Left colon (tissue), 2 donors: ENCODE data around the gene ABI3. TPM values are rescaled to one million over a fixed set of nuclear protein-coding genes. Genes with fewer than 3 reads are reported as not detected.

Experiments
- ATAC-seq: fragments of 200-7000 bp; cut with Tn5 transposase; one replicate; pipeline ENCODE4 v1.9.1; 2020; ENCODE audit warnings: mild to moderate bottlenecking, moderate library complexity
- DNase-seq, 2 donors: peaks; one replicate each; pipeline ENCODE4 v3.0.0-alpha.2; 2020
- intact Hi-C, 2 donors: fragments of 100-400 bp; cut with DNase I in 1 of 2; cut with micrococcal nuclease in 1 of 2; formaldehyde crosslinking; loops; one replicate each; pipeline versions ENCODE4 v1.11.2 to v1.14.0; 2022; cut with DNase I, micrococcal nuclease
- total RNA-seq, 2 donors: library from RNA; stranded (reverse); fragmentation: NEBNext Ultra II Directional; extraction: Animal tissue kit (Norgen Biotek cat#: 25700); gene quantifications; one replicate each; pipeline ENCODE4 v1.2.1, GENCODE V29; 2021
- donor health status: DM: no; HTN: no; CAD: no.
- donor health status: DM: yes; HTN: yes; CAD: no.

Gene ABI3
- total RNA-seq, 2 donors from 2014 or later = 3.4 to 7.6 TPM

DNA sequence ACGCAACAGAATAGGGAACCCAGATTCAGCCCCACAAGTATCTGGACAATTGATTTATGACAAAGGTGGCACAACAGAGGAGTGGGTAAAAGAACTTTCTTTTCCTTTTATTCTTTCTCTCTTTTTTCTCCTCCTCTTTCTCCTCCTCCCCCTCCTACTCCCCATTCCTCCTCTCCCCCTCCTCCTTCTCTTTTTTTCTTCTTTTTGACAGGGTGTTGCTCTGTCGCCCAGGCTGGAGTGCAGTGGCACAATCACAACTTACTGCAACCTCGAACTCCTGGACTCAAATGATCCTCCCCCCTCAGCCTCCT is 16.3 kb upstream of the ABI3 start:
- intact Hi-C loops = no loop called here
- DNase-seq (no peak), ATAC-seq (no peak)

DNA sequence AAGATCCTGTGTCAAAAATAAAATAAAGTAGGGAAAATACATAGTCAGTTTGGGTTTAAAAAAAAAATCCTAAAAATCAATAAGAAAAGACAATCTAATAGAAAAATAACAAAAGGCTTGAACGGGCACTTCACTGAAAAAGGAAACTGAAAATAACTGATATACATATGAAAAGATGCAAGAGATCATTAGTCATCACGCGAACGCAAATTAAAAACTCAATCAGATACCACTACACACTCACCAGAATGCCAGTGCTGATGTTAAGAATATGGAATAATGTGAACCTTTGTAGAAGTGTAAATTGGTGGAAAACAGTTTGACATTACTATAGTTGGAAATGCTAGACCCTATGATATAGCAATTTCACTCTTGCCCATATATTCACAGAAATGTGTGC is 14.8 kb upstream of the ABI3 start:
- DNase-seq = no peak
- ATAC-seq = no peak
- intact Hi-C loops = no loop called here

DNA sequence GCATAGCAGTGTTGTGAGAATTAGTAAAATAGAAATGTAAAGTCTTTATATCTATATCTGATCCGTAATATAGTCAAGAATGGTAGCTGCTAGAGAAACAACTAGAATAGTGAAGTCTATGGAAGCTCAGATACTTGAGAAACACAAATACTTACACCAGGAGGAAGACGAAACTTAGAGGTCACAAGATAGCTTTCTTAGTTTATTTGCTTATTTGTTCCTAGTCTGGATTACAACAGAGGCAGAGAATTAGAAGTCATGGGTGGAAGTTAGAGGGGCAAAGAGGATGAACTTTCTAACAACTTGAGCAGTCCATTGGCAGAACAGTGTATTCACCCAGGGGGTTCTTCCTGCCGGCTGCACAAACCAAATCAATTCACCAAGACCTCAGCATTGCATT is 14.0 kb upstream of the ABI3 start:
- no peak for DNase-seq
- intact Hi-C loops = no loop called here

DNA sequence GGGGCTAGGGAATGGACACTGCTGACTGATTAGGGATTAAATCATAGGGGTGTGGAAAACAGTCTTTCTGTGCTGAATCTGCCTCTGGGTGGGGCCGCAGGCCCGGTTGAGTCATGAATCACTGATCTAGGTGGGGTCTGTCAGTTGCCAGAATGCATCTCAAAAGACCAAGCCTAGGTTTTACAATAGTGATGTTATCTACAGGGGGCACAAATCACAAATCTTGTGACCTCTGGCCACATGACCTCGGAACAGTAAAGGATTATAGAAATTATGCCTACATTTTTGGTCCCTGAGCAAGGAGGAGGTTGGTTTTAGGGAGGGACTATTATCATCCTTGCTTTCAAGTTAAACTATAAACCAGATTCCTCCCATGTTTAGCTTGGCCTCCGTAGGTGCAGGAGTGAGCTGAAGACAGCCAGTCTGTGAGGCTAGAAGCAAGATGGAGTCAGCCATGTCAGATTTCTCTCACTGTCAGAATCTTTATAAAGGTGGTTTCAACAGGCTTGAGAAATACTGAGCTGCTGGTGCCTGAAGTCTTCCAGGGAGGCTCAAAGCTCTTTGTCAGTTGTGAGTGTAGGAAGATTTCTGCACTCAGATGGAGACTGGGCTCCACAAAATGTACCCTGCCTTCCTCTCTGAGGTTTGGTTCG is 13.0 kb upstream of the ABI3 start:
- no peak for ATAC-seq
- intact Hi-C loops = no loop called here
- no peak for DNase-seq

More for the DNA sequence above, 14.0 kb upstream of the ABI3 start:
- ATAC-seq = no peak

DNA sequence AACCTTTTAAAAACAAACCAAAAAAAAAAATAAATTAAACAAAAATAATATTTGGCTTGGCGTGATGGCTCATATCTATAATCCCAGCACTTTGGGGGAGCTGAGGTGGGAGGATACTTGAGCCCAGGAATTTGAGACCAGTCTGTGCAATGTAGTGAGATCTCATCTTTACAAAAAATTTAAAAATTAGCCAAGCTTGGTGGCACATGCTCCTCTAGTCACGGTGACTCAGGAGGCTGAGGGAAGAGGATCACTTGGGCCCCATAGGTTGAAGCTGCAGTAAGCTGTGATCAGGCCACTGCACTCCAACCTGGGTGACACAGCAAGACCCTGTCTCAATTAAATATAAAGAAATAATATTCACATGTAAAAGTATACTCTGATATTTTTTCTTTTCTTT is 12.3 kb upstream of the ABI3 start:
- intact Hi-C loops = no loop called here
- ATAC-seq (no peak), DNase-seq (no peak)

DNA sequence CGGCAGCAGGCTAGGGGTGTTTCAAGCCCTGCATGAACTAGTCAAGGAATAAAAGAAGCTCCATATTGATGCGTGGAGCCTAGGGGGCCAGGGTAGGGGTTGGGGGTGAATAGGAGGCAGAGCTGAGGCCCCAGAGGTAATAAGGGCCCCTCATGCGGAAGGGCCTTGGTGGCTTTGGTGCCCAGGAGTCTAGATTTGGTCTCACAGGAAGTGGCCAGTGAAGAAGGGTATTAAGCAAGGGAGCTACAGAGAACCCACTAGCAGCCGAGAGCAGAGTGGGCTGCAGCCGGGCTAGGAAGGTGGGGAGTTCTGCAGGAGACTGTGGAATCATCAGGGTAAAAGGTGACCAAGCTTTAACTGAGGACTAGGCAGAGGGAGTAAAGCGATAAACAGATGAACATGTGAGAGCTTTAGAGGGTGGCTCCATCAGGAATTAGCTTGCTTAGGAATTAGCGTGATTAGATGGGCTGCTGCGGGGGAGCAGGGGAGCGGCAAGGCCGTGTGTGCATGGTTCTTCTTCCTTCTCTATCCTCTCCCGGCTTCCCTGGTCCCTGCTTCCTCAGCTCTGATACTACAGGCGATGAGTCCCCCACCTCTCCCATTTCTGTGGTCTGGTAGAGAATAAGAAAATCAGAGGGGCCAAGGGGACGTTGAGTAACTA is 10.0 kb upstream of the ABI3 start:
- DNase-seq (no peak), ATAC-seq (no peak)
- intact Hi-C loops = no loop called here

DNA sequence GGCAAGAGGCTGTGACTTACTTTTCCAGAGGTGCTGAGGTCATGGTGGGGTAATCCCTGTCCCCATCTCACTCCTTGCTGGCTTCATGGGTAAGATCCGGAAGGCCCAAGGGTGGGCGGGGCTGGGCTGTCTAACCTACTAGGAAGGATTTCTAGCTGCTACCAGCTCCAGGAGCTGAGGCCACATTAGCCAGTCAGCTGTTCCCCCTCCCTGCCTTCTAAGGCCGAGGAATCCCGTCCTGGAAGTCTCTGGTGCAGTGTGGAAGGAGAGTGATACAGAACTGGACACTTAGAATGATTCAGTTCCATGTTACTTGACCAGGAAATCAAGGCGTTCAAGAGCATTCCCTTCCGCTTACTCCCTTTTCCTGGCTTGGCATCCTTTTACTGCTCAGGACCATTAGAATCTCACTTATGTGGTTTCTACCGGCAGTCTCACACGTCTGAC is 9.0 kb upstream of the ABI3 start:
- no peak for DNase-seq
- intact Hi-C loops = no loop called here
- no peak for ATAC-seq

DNA sequence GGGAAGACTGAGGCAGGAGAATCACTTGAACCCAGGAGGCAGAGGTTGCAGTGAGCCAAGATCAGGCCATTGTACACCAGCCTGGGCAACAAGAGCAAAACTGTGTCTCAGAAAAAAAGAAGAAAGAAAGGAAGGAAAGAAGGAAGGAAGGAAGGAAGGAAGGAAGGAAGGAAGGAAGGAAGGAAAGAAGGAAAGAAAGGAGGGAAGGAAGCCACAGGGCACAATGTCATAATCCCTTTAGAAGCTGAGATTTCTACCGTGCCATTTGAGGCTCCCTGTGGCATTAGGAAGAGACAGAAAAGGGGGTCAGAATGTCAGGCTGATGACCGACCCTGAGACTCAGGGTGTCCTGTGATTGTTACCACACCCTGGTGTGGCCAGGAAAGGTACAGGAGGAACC is 6.7 kb upstream of the ABI3 start:
- ATAC-seq = no peak
- DNase-seq = no peak
- intact Hi-C loops = no loop called here

DNA sequence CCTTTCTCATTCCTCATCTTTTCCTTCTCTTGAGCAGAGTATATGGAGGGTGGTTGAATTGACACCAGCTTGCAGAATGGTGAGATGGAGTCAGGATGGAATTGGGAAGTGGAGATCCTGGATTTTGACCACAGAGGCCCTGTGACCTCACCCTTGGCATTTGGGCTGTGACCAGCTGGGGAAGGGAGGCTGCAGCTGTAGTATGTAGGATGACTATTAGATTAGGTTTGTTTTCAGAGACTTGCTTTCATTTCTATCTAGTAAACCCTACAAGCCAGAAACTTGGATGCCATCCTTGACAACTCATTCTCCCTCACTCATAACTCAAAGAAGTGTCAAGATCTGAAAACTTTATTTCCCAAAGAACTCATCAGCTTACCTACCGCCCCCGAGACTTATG is 6.0 kb upstream of the ABI3 start:
- ATAC-seq (no peak), DNase-seq (no peak)
- intact Hi-C loops = no loop called here

DNA sequence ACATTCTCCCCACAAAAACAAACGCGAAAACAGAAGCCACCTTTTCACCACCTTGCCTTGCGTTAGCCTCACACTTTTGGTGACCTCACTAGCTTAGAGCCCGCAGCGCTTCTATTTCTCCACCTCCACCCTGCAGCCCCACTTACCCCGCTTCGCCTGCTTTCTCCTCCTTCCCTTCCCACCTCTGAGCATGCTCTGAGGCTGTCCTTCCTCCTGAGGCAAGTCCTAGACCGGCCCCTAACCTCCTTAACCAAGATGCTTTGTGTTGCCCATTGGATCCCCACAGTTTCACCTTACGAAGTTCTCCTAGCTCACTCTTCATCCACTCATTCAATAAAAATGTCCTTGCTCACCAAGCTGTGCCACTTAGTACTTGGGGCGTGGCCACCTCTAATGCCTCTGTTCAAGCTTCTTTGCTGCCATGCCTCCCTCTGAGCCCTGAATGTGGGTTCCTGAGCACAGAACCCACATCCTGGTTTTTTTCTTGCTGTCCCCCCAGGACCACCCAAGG is 1.4 kb upstream of the ABI3 start:
- intact Hi-C loops = no loop called here
- DNase-seq (no peak), ATAC-seq (no peak)

DNA sequence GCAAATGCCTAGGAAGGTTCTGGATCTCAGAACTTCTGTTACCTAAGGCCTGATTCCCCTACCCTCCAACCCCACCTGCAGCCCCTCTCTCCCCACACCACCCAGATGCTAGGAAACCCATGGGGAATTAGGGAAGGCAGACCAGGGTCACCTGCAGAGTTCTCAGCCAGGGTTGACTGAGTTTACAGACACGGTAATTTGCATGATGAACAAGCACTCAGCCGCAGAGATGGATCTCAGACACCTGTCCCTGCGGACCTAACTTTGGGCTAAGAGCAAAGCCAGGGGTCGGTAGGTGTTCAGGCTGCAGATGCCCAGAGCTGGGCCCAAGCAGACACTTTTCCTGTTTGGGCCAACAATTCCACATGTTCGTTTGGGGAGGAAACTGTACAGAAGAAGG is 2.9 kb downstream of the ABI3 start:
- intact Hi-C loops = no loop called here
- no peak for ATAC-seq
- no peak for DNase-seq

DNA sequence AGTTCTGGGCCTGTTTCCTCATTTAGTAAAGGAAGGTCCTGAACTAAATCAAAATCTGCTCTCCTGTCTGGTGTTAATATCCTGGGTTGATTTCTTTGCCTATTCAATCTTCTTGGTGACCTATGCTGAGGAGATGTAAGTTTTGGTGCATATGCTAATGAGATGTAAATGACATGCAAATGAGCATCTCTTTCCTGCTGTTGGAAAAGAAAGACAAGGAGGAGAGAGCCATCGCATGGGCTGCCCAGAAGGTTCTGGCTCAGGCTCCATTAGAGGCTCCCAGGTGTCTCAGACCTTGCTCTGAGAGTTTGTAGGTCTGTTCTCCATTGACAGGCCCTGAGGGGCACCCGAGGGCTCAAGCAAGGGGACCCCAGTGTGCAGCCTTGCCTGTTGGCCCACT is 3.3 kb downstream of the ABI3 start:
- DNase-seq = no peak
- intact Hi-C loops = no loop called here

DNA sequence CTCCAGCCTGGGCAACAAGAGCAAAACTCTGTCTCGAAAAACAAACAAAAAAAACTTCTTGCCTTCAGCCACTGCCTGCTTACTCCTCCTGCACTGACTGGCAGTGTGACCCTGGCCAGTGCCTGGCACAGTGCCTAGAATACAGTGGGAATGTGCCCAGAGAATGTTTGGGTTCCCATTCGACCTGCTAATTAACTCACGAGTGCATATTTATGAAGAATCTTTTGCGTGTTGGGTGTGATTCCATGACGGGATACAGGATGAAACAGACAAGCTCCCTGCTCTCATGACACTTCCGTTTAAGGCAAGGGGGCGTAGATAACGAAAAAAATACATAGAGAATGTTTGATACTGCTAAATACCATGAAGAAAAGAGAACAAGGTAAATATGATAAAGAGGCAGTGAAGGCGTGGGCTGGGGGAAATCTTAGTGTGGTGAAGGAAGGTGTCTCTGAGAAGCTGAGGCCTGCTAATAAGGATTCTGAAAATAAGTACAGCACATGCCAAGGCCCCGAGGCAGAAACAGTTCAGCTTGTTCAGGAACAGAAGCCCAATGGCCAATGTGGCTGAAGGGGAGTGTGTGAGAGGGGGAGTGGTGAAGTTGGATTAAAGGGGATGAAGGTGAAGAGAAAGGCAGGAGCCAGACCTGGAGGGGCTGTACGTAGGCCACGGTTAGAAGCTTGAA is 4.3 kb downstream of the ABI3 start:
- intact Hi-C loops = no loop called here
- ATAC-seq (no peak), DNase-seq (no peak)

More for the DNA sequence above, 3.3 kb downstream of the ABI3 start:
- ATAC-seq = no peak

DNA sequence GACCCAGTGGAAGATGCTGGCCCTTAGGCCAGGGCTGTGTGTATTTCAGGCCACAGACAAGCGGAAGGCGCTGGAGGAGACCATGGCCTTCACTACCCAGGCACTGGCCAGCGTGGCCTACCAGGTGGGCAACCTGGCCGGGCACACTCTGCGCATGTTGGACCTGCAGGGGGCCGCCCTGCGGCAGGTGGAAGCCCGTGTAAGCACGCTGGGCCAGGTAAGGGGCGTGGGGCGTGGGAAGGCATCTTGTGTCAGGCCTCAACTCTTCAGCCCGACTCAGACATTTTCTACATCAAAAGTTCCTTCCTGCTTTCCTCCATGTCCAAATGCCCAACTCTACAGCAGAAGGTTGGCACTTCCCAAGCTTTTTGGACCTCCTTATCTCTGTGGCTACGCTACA is 6.0 kb downstream of the ABI3 start:
- DNase-seq (no peak), ATAC-seq (no peak)
- intact Hi-C loops = no loop called here

DNA sequence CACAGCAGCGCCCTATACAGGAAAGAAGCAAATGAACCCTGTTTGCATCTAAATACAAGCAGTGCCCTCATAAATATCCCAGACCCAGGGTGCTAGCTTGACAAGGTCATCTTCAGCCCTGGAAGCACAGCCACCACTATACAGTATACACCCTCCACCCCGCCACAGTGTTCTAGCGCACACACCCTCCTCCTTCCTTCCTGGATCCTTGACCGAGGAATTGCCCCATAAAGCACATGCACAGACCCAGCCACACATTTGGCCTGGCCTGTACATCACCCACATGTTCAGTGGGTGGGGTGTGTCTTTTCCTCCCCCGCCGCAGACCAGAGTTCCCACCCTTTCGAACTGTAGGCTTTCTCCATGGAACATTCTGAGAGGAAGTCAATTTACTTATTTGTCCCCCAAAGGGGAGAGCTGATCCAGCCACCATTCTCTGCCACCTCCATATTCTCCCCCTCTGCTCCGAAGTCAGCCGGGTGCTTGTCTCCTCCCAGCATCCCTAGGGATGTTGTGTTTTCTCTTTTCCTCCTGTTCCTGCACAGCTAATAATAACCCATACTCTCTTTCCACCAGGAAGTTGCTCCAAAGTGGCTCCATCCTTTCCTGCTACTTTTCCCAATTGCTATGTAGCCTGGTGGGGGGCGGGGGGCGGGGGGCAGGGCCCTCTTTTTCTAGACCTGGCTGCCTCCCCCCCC is 6.6 kb downstream of the ABI3 start:
- intact Hi-C loops = no loop called here
- ATAC-seq = peak; percentile 96
- peak; percentile 67 to 79 for DNase-seq

DNA sequence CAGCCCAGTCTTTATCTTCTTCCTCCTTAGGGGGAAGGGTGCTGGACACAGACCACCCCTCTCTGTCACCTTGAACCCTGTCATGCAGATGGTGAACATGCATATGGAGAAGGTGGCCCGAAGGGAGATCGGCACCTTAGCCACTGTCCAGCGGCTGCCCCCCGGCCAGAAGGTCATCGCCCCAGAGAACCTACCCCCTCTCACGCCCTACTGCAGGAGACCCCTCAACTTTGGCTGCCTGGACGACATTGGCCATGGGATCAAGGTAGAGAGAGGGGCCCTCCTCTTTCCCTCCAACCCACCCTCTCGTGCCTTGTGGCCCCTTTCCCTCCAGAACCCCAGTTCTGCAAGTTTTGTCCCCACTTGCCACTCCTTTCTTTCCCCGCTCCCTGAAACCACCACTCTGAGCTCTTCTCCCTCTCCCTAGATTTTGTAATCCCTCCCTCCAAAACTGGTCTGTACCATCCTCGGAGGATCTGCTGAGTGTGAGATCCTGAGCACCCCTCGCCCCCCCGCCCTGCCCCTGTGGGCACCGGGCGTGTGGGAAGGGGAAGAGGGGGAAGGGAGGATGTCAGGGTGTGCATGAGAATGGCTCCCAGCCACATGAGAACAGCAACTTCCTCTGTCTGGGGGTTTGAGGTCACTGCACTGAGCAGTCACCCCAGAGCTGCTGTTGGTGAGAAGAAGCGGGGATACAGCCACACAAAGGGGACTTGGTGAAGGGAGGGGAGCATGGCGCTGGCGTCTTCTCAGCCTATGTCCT is 7.3 kb downstream of the ABI3 start:
- DNase-seq (peak; percentile 59 to 64), ATAC-seq (peak; percentile 20)
- intact Hi-C loops = no loop called here

DNA sequence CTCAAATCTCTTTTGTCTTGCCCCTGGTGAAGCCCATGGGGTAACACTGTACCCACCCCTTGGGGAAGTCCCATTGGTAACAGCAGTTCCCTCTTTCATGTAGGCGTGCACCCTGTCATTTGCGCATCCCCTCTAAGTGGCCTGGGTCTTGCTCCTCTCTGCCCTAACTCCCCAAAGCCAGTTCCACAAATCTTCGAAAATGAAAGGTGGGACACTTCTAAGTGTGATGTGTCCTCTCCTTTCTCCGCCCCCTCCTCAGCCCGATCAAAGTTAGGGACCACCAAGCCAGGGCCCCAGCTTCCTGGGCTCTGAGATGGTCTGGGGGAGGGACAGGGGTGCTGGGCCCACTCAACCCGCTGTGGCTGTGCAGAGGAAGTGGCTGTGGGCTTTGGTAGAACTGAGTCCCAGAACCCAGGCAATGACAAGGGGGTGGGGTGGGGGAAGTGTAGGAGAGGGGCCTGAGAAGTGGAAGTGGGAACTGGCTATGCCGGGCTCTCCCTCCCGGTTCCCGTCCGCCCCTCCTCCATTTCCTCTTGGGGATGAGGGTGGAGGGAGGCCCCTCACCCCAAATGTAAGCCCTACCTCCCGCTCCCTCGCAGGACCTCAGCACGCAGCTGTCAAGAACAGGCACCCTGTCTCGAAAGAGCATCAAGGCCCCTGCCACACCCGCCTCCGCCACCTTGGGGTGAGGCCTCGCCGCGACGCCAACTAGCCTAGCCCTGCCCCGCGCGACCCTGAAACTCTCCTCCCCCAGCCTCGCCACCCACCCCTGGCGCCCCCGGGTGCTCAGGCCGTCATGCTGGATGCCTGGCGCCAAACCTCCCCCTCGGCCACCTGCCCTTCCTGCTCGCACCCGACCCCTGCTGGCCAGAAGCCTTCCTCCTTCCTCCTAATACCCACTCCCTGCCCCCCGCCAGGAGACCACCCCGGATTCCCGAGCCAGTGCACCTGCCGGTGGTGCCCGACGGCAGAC is 8.7 kb downstream of the ABI3 start:
- ATAC-seq (no peak), DNase-seq (peak; percentile 52 to 64)
- intact Hi-C loops = no loop called here

DNA sequence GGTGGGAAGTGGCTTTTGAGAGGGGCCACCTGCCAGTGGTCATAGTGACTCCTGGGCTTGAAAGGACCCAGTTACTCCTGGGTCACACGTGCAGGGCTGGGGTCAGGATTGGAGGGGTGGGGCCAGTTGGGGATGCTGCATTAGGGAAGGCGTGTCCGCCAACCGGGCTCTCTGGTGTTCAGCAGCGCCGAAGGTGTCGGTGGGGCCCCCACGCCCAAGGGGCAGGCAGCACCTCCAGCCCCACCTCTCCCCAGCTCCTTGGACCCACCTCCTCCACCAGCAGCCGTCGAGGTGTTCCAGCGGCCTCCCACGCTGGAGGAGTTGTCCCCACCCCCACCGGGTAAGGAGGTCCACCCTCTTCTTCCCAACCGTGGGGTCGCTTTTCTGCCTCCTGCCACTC is 9.5 kb downstream of the ABI3 start:
- intact Hi-C loops = no loop called here
- DNase-seq (no peak), ATAC-seq (no peak)
